Activated effector memory CD4-positive, alpha-beta T cell treated with Interleukin-2 at 50 U/mL for 16 hours (primary cell): ENCODE results near the gene LSM10.

Experiments used
- DNase-seq: peaks from one replicate; pipeline ENCODE4 v3.0.0-alpha.2; 2020

LSM10 gene

GRCh38 chr1:36349839-36350238 is 47.9 kb downstream of the LSM10 start:
- no peak for DNase-seq

GRCh38 chr1:36349241-36349671 is 48.5 kb downstream of the LSM10 start:
- DNase-seq, result no peak

- no peak for DNase-seq
Measured at GRCh38 chr1:36346741-36347370, 50.9 kb downstream of the LSM10 start.

- DNase-seq, result no peak
Measured at GRCh38 chr1:36345353-36345752, 52.4 kb downstream of the LSM10 start.

GRCh38 chr1:36344395-36344680 is 53.4 kb downstream of the LSM10 start:
- DNase-seq, result no peak

- DNase-seq, result no peak
Measured at GRCh38 chr1:36343651-36344394, 53.9 kb downstream of the LSM10 start.
